Lung microvascular endothelial cell (primary cell): ENCODE data around the gene NXPH1. TPM values are rescaled to one million over a fixed set of nuclear protein-coding genes. Genes with fewer than 3 reads are reported as not detected.

Experiments used
- DNase-seq, 2 donors: peaks; one replicate each; pipeline versions ENCODE4 v3.0.0 to v3.0.0-alpha.2; 2010; ENCODE audit warnings: low read depth in 2 of 2
- total RNA-seq: library from RNA; depleted of rRNA; stranded (reverse); fragments of >200 nt; gene quantifications from 2 replicates; pipeline ENCODE4 v1.2.1, GENCODE V29; 2014

The NXPH1 gene
- total RNA-seq, 1 donor from 2014 or later, result not detected

DNA sequence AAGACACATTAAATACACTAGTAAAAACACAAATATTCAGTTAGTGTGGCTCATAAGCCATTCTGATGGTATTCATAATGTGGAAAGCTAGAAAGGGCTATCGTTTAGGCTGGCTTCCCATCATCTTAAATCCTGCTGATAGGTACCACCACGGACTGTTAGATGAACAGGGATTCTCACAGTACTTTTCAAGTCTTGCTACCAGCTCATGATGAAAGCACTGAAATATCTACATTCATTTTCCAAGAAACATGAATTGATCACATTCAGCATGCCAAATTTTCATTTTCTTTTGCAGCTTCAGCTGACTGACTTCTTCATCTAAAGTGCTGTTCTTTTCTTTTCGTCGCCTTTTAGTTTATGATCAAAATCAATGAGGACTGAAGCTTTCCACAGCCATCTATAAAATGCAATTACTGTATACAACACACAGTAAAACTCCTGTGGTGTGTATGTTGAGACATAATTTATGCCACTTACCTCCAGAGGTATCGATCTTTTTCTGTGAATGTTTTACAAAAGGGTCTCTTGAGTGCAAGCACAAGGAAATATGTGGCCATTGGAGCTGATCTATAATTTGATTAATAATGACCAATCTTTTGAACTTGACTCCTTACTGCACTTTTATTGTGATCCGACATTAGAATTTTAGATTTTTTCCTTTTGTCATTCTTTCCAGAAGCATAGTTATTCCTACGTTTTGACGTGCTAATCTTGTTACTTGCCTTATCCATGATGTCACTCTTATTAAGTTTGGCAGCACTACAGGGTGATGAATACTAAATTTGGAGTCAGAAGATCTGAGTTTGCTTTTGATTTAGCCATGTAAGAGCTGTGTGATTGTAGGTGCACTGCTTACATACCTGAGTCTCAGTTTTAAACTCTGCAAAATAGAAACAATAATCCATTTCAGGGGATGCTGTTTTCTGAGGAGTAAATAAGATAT is 58.4 kb downstream of the NXPH1 start:
- DNase-seq, result no peak

DNA sequence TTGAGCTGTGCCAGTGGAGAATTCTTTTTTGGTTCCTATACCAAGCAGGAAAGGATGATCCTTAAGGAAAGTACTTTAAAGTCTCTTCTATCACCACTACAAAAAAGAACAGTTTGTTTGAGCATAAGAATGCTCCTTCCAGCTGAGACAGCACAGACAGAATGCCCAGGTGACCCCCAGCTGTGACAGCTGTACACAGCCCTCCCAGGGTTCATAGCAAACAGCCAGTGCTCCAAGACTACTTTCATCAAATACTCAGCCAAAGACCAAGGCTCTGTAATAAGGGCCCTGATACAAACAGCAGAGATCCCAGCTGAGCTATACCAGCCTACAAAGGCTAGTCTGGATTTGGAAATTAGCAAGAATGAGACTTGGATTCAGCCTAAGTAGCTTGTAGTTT is 65.7 kb downstream of the NXPH1 start:
- no peak for DNase-seq

DNA sequence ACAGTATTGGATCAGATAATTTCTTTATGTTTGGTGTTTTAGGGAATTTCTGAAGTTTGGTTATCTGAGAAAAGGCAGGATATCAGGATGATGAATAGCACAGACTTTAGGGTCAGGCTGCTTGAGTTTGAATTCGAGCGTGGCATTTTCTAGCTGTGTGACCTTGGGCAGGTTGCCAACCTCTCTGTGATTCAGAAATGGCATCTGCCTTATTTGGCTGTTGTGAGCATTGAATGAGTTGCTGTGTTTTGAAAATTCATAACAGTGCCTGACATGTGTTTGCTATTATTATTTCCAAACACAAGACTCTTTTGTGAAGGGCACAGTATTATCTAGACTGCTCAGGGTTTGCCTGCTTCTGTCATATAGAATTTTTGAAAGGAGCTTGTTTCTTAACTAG is 66.9 kb downstream of the NXPH1 start:
- DNase-seq, result no peak

DNA sequence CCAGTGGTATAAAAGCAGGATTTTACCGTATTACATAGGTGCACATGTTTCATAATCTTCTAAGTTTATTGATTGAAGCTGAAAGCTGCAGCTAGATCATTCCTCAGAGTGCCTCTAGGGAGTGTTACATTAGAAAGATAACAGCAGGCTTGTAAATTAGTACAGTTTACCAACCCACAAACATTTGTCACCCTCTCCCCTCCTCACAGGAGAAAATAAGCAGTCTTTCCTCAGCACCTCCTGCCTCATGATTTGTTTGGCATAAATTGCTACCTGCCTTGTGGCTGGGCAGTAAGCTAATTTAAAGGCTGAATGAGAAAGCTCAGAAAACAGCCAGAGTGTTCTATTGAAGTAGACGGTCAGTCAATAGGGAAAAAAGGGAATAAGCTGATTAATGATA is 74.2 kb downstream of the NXPH1 start:
- no peak for DNase-seq

GRCh38 chr7:8509621-8510020 is 76.2 kb downstream of the NXPH1 start:
- DNase-seq, result no peak

GRCh38 chr7:8511855-8512254 is 78.4 kb downstream of the NXPH1 start:
- no peak for DNase-seq

DNA sequence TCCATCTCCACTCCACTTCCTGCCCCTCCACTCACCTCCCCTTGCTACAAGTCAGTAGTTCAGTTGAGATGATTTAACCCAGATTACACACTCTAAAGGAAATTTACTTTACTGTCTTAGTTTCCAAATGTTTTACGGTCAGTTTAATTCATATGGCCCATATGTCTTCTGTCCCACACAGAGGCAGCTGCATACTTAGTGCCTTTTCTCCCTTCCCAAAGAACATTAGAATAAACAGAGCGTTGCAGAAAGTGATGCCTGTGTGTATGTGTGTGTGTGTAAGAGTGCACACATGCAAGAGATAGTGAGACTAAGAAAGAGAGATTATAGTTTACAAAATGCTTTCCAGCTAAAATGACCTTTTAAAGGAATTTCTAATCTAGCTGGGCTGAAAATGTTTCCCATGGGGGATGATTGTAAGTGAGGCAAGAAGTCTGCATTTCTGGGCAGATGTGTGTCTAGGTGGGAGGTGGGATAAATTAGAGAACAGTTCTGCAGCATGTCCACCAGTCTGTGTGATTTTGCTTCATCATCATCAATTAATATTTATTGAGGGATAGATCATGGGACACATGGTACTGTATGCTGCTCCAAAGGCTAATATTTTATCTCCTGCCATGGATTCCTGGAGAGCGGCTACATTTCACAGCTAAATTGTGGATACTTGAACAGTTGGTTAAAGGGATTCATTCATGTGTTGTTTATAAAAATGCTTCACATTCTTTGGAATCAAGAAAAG is 81.5 kb downstream of the NXPH1 start:
- no peak for DNase-seq

- DNase-seq, result no peak
Observed at GRCh38 chr7:8515640-8516185, 82.3 kb downstream of the NXPH1 start.

- DNase-seq, result no peak
Observed at GRCh38 chr7:8516976-8517375, 83.6 kb downstream of the NXPH1 start.

- no peak for DNase-seq
Observed at GRCh38 chr7:8528311-8528710, 94.9 kb downstream of the NXPH1 start.

DNA sequence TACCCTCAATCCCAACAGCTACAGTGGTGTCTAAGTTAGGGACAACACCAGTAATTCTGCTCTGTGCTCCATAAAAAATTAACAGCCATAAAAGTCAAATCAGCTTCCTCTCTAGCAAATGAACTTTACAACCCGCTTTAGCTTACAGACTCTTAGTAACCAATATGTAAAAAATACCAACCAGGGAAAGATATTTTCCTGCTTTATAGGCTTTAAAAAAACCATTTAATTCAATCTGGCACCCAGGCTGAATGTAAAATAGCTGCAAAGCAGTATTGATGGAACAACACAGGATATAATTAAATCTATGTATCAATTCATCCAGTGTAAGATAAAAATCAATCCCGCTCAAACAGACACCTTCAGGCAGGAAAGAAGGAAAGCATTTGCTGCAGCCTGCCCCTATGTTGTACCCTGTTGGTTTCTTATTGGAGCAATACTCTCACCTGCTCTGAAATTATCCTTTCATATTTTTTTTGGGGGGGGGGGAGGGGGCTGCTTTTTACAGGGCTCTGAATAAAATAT is 98.6 kb downstream of the NXPH1 start:
- no peak for DNase-seq

DNA sequence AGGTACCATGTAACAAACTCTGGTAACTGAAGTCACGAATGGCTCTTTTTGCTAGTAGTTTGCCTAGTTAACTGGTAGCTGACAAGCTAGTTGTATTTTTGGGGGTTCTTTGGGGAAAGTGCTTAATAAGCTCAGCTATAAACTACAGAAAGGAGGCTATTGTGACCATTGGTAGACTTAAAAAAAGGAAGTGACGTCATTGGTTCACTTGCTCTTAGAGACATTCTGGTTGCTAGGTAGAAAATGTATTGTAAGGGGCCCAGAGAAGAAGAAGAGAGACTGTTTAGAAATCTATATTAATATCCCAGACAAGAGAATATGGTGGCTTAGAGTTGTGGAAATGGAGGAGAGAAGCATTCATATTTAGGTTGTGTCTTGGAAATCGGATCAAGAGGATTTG is 103.0 kb downstream of the NXPH1 start:
- no peak for DNase-seq

GRCh38 chr7:8549046-8549445 is 115.6 kb downstream of the NXPH1 start:
- no peak for DNase-seq

DNA sequence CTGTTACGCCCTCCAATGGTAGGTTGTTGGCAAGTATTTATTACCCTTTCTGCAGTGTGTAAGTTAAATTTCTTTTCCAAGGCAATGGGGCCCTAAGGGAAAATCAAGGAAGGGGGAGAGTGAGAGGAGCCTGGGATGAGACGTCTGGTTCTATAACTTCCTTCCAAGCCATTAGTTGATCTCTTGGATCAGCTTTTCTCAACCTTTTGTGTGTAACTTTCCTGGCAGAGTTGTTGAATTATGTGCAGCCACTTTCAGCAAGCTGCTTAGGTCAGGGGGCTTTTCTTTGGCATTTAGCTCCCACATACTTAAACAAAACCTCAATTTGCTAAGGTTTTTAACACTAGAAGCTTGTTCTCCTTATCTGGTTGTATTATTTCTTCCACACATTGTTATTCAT is 127.1 kb downstream of the NXPH1 start:
- no peak for DNase-seq

DNA sequence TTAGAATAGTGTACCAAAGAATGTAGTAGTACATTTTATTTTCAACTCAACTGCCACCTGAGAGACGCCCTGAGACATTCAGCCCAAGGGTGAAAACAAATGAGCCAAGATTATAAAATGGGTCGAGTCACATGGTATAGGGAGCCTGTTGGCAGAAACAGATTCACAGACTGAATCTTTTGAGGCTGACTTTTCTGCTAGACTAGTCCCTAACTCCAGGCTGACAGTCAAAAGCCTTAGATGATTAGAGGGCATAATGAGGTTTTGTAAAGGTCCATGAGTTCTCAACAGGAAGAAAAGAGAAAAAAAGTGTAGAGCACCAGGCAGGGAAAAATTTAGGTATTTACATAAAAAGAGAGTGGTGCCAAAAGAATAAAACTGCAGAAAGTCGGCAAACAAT is 128.0 kb downstream of the NXPH1 start:
- no peak for DNase-seq

DNA sequence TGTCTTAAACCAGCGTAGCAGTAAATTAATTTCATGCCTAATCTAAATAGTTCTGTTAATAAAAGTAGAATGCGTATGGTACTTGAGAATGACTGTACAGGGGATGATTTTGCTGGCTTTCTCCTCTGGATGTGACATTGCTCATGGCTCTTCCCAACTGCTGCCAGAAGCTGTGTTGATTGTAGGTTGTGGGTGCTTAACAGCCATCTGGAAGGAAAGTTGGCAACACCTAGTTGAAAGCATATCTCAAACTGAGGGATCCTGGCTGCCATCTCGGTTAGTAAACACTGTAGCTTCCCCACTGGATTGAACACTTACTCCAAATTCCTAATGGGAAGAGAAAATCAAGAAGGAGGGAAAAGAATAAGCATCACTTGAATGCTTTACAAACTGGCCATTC is 130.9 kb downstream of the NXPH1 start:
- DNase-seq, result no peak

- DNase-seq, result no peak
Observed at GRCh38 chr7:8566016-8566415, 132.6 kb downstream of the NXPH1 start.

DNA sequence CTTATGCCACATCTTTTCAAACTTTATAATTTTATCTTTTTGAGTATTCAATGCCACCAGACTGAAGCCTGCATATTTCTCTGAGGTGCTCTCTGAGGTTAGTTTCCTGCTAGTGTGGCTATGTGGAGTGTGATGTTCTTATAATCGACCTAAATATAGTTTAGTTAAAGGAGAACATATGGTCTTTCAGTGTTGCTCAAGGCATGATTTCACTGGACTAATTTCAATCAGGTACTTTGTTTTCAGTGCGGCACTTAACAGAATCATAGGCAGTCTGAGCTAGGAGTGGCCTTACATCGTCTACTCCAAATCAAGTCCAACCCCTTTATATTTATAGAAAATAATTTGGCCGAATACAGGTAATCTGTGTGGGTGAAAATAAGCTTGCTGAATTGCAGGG is 134.2 kb downstream of the NXPH1 start:
- no peak for DNase-seq

DNA sequence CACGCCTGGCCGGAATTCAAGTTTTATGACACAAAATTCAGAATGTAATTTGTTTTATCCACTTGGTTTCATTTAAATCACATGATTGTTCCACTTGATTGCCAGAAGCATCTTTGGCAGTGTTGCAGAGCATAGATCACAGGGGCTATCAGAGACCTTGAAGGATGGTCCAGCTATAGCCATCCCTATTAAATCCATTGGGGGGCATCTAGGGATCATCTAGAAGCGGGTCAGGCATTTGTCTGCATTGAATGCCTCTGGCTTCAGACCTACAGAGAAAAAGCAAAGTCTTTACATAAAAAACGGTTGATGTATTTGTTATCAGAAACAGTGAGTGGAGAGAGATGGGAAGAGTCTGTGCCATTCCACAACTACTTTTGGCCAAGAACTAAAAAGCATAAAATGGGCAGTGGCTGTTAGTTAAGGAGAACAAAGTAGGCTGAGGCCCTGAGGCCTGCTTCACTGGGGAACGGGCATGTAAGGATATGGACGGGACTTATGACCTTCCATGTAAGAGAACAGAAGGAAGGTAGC is 146.3 kb downstream of the NXPH1 start:
- no peak for DNase-seq

DNA sequence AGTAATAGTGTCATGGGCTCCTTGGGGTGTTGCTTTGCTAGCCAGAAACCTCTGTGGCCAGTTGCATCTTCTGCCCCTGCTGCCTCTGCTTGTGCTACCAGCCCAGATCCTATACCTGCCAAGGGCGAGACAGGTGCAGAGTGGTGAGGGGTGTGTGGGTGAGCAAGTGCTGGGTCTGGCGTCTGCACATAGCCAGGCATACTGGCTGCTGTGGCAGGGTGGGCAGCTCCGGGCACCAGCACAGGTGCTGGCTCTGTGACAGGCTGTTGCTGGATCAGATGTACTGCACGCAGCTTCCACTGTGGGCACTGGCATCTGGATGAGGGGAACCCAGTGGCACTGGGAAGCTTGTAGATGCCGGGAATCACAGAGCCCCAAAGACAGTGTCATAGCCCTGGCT is 148.4 kb downstream of the NXPH1 start:
- DNase-seq, result no peak

DNA sequence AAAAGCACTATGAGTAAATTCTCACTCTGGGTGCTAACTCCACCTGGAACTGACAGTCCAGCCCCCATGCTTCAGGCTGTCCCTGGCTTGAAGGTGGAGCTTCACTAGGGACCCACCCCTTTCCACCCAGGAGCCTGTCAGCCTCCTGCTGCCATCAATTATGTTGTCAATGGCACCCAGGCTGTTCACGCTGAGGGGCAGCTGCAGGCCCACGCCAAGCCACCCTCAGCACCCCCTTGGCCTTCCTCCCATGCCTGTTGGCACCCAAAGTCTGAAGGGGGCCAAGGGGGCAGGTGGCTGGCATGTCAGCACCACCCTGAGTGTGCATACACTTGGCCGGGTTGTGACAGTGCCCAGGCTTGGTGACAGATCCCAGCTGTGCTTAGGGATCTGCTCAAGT is 149.3 kb downstream of the NXPH1 start:
- DNase-seq, result no peak

GRCh38 chr7:8585591-8585990 is 152.2 kb downstream of the NXPH1 start:
- no peak for DNase-seq
